NCI-H524 treated with DMSO at 0.1 percent for 48 hours (cell line): ENCODE measurements around the gene SMYD2.

Experiments
- DNase-seq: peaks from one replicate; lab custom pipeline; 2025; lab: John Stamatoyannopoulos, UW

SMYD2 gene

GRCh38 chr1:214329470-214330220, 48.7 kb downstream of the SMYD2 start:
- no peak for DNase-seq

GRCh38 chr1:214330222-214330621, 49.3 kb downstream of the SMYD2 start:
- DNase-seq, result no peak

GRCh38 chr1:214330715-214331114, 49.8 kb downstream of the SMYD2 start:
- DNase-seq, result no peak

GRCh38 chr1:214331180-214331579, 50.2 kb downstream of the SMYD2 start:
- DNase-seq, result no peak

- DNase-seq, result no peak
These were observed 51.0 kb downstream of the SMYD2 start for GRCh38 chr1:214331827-214332423.

GRCh38 chr1:214332946-214333798, 52.2 kb downstream of the SMYD2 start:
- no peak for DNase-seq

GRCh38 chr1:214335567-214335966, 54.6 kb downstream of the SMYD2 start:
- no peak for DNase-seq

GRCh38 chr1:214337015-214337414, 56.1 kb downstream of the SMYD2 start:
- DNase-seq, result no peak

- no peak for DNase-seq
These were observed 56.6 kb downstream of the SMYD2 start for GRCh38 chr1:214337511-214337910.

GRCh38 chr1:214338212-214338611, 57.3 kb downstream of the SMYD2 start:
- no peak for DNase-seq

GRCh38 chr1:214341459-214341858, 60.5 kb downstream of the SMYD2 start:
- no peak for DNase-seq

- no peak for DNase-seq
These were observed 61.0 kb downstream of the SMYD2 start for GRCh38 chr1:214341932-214342331.

- no peak for DNase-seq
These were observed 61.6 kb downstream of the SMYD2 start for GRCh38 chr1:214342525-214342924.

GRCh38 chr1:214344897-214345296, 63.9 kb downstream of the SMYD2 start:
- DNase-seq, result no peak

GRCh38 chr1:214349008-214349407, 68.0 kb downstream of the SMYD2 start:
- no peak for DNase-seq

- no peak for DNase-seq
These were observed 68.8 kb downstream of the SMYD2 start for GRCh38 chr1:214349781-214350180.

- no peak for DNase-seq
These were observed 70.8 kb downstream of the SMYD2 start for GRCh38 chr1:214351551-214352277.

GRCh38 chr1:214352838-214353237, 71.9 kb downstream of the SMYD2 start:
- DNase-seq, result no peak

- DNase-seq, result no peak
These were observed 73.6 kb downstream of the SMYD2 start for GRCh38 chr1:214354440-214355148.

- no peak for DNase-seq
These were observed 79.2 kb downstream of the SMYD2 start for GRCh38 chr1:214360116-214360515.

GRCh38 chr1:214360525-214361164, 79.7 kb downstream of the SMYD2 start:
- DNase-seq, result no peak
